Ascending aorta (tissue), 2 donors: ENCODE results near the gene HSD11B1. TPM values are rescaled to one million over a fixed set of nuclear protein-coding genes. Genes with fewer than 3 reads are reported as not detected.

Experiments used
- DNase-seq, 2 donors: peaks; one replicate each; pipeline ENCODE4 v3.0.0-alpha.2; 2019; ENCODE audit warnings: low spot score in 2 of 2
- H3K27ac ChIP-seq, 2 donors: fragments of 200-600 bp; sonication (generic); one replicate each; pipeline ENCODE4 v1.5.1; 2016 to 2017; ENCODE audit warnings: mild to moderate bottlenecking in 1 of 2
- H3K27me3 ChIP-seq: fragments of 200-600 bp; sonication (generic); one replicate; pipeline ENCODE4 v1.5.1; 2017
- H3K36me3 ChIP-seq, 2 donors: fragments of 200-600 bp; sonication (generic); one replicate each; pipeline ENCODE4 v1.5.1; 2016
- H3K4me1 ChIP-seq, 2 donors: fragments of 200-600 bp; sonication (generic); one replicate each; pipeline ENCODE4 v1.5.1; 2016 to 2017; ENCODE audit warnings: mild to moderate bottlenecking in 1 of 2
- H3K4me3 ChIP-seq, 2 donors: fragments of 200-600 bp; sonication (generic); one replicate each; pipeline ENCODE4 v1.5.1; 2016 to 2017; ENCODE audit warnings: mild to moderate bottlenecking in 1 of 2
- H3K9me3 ChIP-seq, 2 donors: fragments of 200-600 bp; sonication (generic); one replicate each; pipeline ENCODE4 v1.5.1; 2016
- CTCF ChIP-seq, 3 experiments: fragments of 200-600 bp in 2 of 3; fragments of 450-650 bp in 1 of 3; sonication (generic) in 2 of 3; IDR thresholded peaks; one replicate each; pipeline ENCODE4 v1.5.1; 2016 to 2019; ENCODE audit warnings: antibody characterized with exemption in 3 of 3, mild to moderate bottlenecking in 1 of 3, moderate library complexity in 1 of 3
- intact Hi-C: fragments of 100-400 bp; cut with DNase I; formaldehyde crosslinking; loops from one replicate; pipeline ENCODE4 v1.15.1; 2023
- total RNA-seq: library from RNA; depleted of rRNA; stranded (reverse); fragments of >200 nt; gene quantifications from one replicate; pipeline ENCODE4 v1.1.0, GENCODE V29; 2016

Gene HSD11B1
- total RNA-seq, 1 donor from 2014 or later, result 0.32 TPM

DNA sequence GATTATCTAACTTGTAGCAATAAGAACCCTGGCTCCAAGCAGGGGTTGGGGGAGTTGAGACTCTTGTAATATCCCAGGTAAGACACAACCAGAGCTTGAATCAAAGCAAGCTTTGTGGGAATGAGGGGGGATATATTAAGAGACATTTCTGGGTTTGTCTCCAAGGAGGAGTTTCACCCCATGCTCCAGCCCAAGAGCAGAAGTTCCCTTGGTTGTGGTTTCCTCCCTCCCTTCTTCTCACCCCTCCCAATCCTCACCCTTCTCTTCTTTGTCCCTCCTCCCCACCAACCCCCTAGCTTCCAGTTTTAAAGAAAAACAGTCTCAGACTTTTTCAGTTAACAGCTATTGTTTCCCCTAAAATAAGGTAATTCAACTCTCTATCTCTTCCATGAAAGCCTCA lies 63.1 kb downstream of the HSD11B1 start:
- intact Hi-C loops, result no loop called here
- H3K27ac ChIP-seq, result peak overlapping the region in 1 of 2 donors; percentile 76
- no peak overlapping the region for H3K4me3 ChIP-seq
- peaks cover 6 to 16% of the 10 kb centered on the region in 2 donors for H3K4me1 ChIP-seq
- H3K36me3 ChIP-seq, result no peaks in the 10 kb centered on the region
- no peaks in the 10 kb centered on the region for H3K9me3 ChIP-seq
- no peaks in the 10 kb centered on the region for H3K27me3 ChIP-seq
- no peak for DNase-seq
- no peak for TF ChIP-seq CTCF (IDR thresholded peaks at IDR 0.05)

- intact Hi-C loops, result no loop called here
- H3K4me1 ChIP-seq, result peaks cover 6 to 16% of the 10 kb centered on the region in 2 donors
- no peaks in the 10 kb centered on the region for H3K27me3 ChIP-seq
- no peaks in the 10 kb centered on the region for H3K36me3 ChIP-seq
- peak overlapping the region; percentile 76 to 94 for H3K27ac ChIP-seq
- TF ChIP-seq CTCF (IDR thresholded peaks at IDR 0.05), result no peak
- no peaks in the 10 kb centered on the region for H3K9me3 ChIP-seq
- H3K4me3 ChIP-seq, result peak overlapping the region in 1 of 2 donors; percentile 29
- no peak for DNase-seq
These were observed 63.7 kb downstream of the HSD11B1 start for GRCh38 chr1:209768354-209768774.

GRCh38 chr1:209769171-209769904 lies 64.7 kb downstream of the HSD11B1 start:
- TF ChIP-seq CTCF (IDR thresholded peaks at IDR 0.05), result no peak
- H3K27ac ChIP-seq, result peak overlapping the region; percentile 76 to 94
- no peaks in the 10 kb centered on the region for H3K27me3 ChIP-seq
- peak overlapping the region; percentile 13 to 29 for H3K4me3 ChIP-seq
- peak; percentile 71 to 92 for DNase-seq
- intact Hi-C loops, result loop anchor here (1.0 kb wide), 2 partner anchors 15 to 22 kb away; partner anchors contain the start of gene C1orf74
- H3K9me3 ChIP-seq, result no peaks in the 10 kb centered on the region
- peaks cover 6 to 16% of the 10 kb centered on the region in 2 donors for H3K4me1 ChIP-seq
- H3K36me3 ChIP-seq, result no peaks in the 10 kb centered on the region

DNA sequence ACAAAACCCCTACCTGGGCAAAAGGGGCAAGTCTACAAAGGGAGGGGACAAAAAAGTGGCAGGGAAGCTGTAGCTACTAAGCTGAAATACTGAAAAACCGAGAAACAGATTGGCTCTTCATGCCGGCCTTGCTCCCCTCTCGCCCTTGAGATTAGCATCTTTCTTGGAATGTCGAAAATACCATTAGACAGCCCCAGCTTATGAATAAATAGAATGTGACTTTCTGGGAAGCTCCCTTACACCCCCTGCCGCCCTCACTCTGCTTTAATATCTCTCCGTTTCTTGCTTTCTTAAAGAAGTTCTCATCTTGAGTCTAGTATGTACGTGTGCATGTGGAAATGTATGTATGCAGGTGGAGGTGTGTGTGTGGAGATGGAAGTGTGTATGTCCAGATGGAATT lies 65.3 kb downstream of the HSD11B1 start:
- H3K27ac ChIP-seq, result peak overlapping the region; percentile 76 to 94
- H3K27me3 ChIP-seq, result no peaks in the 10 kb centered on the region
- no peaks in the 10 kb centered on the region for H3K9me3 ChIP-seq
- TF ChIP-seq CTCF (IDR thresholded peaks at IDR 0.05), result no peak
- H3K4me1 ChIP-seq, result peaks cover 6 to 16% of the 10 kb centered on the region in 2 donors
- no peaks in the 10 kb centered on the region for H3K36me3 ChIP-seq
- no peak for DNase-seq
- H3K4me3 ChIP-seq, result peak overlapping the region; percentile 13 to 29
- intact Hi-C loops, result loop anchor here (1.0 kb wide), 2 partner anchors 14 to 23 kb away; partner anchors contain the start of gene C1orf74

DNA sequence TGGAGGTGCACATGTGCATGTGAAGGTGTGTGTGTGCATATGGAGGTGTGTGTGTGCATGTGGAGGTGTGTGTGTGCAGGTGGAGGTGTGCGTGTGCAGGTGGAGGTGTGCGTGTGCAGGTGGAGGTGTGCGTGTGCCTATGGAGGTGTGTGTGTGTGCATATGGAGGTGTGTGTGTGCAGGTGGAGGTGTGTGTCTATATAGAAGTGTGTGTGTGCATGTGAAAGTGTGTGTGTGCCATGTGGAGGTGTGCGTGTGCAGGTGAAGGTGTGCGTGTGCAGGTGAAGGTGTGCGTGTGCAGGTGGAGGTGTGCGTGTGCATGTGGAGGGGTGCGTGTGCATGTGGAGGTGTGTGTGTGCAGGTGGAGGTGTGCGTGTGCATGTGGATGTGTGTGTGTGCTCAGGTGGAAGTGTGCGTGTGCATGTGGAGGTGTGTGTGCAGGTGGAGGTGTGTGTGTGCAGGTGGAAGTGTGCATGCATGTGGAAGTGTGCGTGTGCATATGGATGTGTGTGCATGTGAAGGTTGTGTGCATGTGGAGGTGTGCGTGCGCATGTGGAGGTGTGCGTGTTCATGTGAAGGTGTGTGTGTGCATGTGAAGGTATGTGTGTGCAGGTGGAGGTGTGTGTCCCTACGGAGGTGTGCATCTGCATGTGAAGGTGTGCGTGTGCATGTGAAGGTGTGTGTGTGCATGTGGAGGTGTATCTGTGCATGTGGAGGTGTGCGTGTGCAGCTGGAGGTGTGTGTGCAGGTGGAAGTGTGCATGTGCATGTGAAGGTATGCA lies 66.2 kb downstream of the HSD11B1 start:
- H3K4me3 ChIP-seq, result no peak overlapping the region
- H3K36me3 ChIP-seq, result no peaks in the 10 kb centered on the region
- no peak overlapping the region for H3K27ac ChIP-seq
- H3K4me1 ChIP-seq, result peaks cover 6 to 16% of the 10 kb centered on the region in 2 donors
- H3K9me3 ChIP-seq, result no peaks in the 10 kb centered on the region
- intact Hi-C loops, result no loop called here
- TF ChIP-seq CTCF (IDR thresholded peaks at IDR 0.05), result no peak
- H3K27me3 ChIP-seq, result no peaks in the 10 kb centered on the region
- no peak for DNase-seq
